HEK293 (cell line): ENCODE measurements around the gene TXNRD2.

ENCODE experiments used
- CTCF ChIA-PET: fragments of 350-600 bp; formaldehyde crosslinking; extraction: SDS; loops from one replicate; lab custom pipeline; 2021; ENCODE audit warnings: antibody characterized with exemption; lab: Yijun Ruan, JAX
- POLR2A ChIA-PET: fragments of 300-600 bp; formaldehyde crosslinking; extraction: SDS; loops from one replicate; lab custom pipeline; 2020; ENCODE audit warnings: antibody characterized with exemption, inconsistent platforms; lab: Yijun Ruan, JAX
- H3K27ac ChIP-seq: fragments of 200-500 bp; sonication (Bioruptor generic); 2 replicates; pipeline ENCODE4 v1.5.1; 2014; ENCODE audit warnings: low read depth, low read length, control low read depth, inconsistent platforms; ENCODE audit errors: extremely low read depth
- H3K36me3 ChIP-seq, 2 experiments: fragments of 200-500 bp in 1 of 2; sonication (Bioruptor generic) in 1 of 2; 1 replicate in 1 of 2; 2 replicates in 1 of 2; pipeline ENCODE4 v1.5.1; 2014 to 2017; ENCODE audit warnings: inconsistent platforms in 2 of 2, low read length in 2 of 2; ENCODE audit not compliant: control insufficient read depth in 2 of 2, insufficient read depth in 1 of 2
- H3K4me1 ChIP-seq: fragments of 200-500 bp; sonication (Bioruptor generic); 2 replicates; pipeline ENCODE4 v1.5.1; 2014; ENCODE audit warnings: mild to moderate bottlenecking, low read length, inconsistent platforms; ENCODE audit not compliant: control insufficient read depth, insufficient read depth
- H3K4me3 ChIP-seq: 2 replicates; pipeline ENCODE4 v1.5.1; 2011; ENCODE audit warnings: low read depth, mild to moderate bottlenecking, control low read depth, low read length, moderate library complexity
- H3K9me3 ChIP-seq: fragments of 200-500 bp; sonication (Bioruptor generic); 2 replicates; pipeline ENCODE4 v1.5.1; 2014; ENCODE audit warnings: low read depth, low read length, inconsistent platforms; ENCODE audit not compliant: control insufficient read depth, insufficient read depth
- GLIS2 ChIP-seq: fragments of 450-650 bp; formaldehyde crosslinking; IDR thresholded peaks from 2 replicates; pipeline ENCODE4 v1.5.1; 2016; ENCODE audit warnings: missing biosample characterization, missing genetic modification characterization
- HOXA7 ChIP-seq: sonication (generic); formaldehyde crosslinking; IDR thresholded peaks from 2 replicates; pipeline ENCODE4 v1.8.1; 2022; ENCODE audit warnings: missing genetic modification reagents, borderline replicate concordance
- IKZF3 ChIP-seq: fragments of 450-650 bp; IDR thresholded peaks from 2 replicates; pipeline ENCODE4 v1.5.0; 2018; ENCODE audit warnings: missing biosample characterization, mild to moderate bottlenecking, missing genetic modification characterization, moderate library complexity
- OSR2 ChIP-seq: fragments of 450-650 bp; formaldehyde crosslinking; IDR thresholded peaks from 2 replicates; pipeline ENCODE4 v1.5.1; 2016; ENCODE audit warnings: missing biosample characterization, missing genetic modification characterization
- RBAK ChIP-seq: fragments of 450-650 bp; formaldehyde crosslinking; IDR thresholded peaks from 2 replicates; pipeline ENCODE4 v1.5.1; 2016; ENCODE audit warnings: missing biosample characterization, missing genetic modification characterization
- SCRT2 ChIP-seq: fragments of 450-650 bp; formaldehyde crosslinking; IDR thresholded peaks from 2 replicates; pipeline ENCODE4 v1.5.1; 2016; ENCODE audit warnings: missing biosample characterization, missing genetic modification characterization
- ZFP37 ChIP-seq: fragments of 450-650 bp; formaldehyde crosslinking; IDR thresholded peaks from 2 replicates; pipeline ENCODE4 v1.5.1; 2016; ENCODE audit warnings: missing biosample characterization, missing genetic modification characterization
- ZNF133 ChIP-seq: fragments of 450-650 bp; formaldehyde crosslinking; IDR thresholded peaks from 2 replicates; pipeline ENCODE4 v1.5.1; 2016; ENCODE audit warnings: missing biosample characterization, missing genetic modification characterization
- ZNF184 ChIP-seq: fragments of 450-650 bp; IDR thresholded peaks from 2 replicates; pipeline ENCODE4 v1.5.1; 2018; ENCODE audit warnings: missing biosample characterization, mild to moderate bottlenecking, missing genetic modification characterization
- ZNF239 ChIP-seq: fragments of 450-650 bp; formaldehyde crosslinking; IDR thresholded peaks from 2 replicates; pipeline ENCODE4 v1.5.1; 2016; ENCODE audit warnings: missing biosample characterization, missing genetic modification characterization
- ZNF529 ChIP-seq: fragments of 450-650 bp; formaldehyde crosslinking; IDR thresholded peaks from 2 replicates; pipeline ENCODE4 v1.5.1; 2017; ENCODE audit warnings: missing genetic modification characterization, missing biosample characterization; ENCODE audit not compliant: insufficient replicate concordance
- ZNF558 ChIP-seq: fragments of 450-650 bp; formaldehyde crosslinking; IDR thresholded peaks from 2 replicates; pipeline ENCODE4 v1.5.1; 2016; ENCODE audit warnings: missing biosample characterization, missing genetic modification characterization
- ZNF624 ChIP-seq: fragments of 450-650 bp; formaldehyde crosslinking; IDR thresholded peaks from 2 replicates; pipeline ENCODE4 v1.5.1; 2017; ENCODE audit warnings: missing biosample characterization, missing genetic modification characterization
- ZNF629 ChIP-seq: fragments of 450-650 bp; formaldehyde crosslinking; IDR thresholded peaks from 2 replicates; pipeline ENCODE4 v1.5.1; 2017; ENCODE audit warnings: missing biosample characterization, missing genetic modification characterization
- ZNF701 ChIP-seq: fragments of 450-650 bp; formaldehyde crosslinking; IDR thresholded peaks from 2 replicates; pipeline ENCODE4 v1.5.1; 2016; ENCODE audit warnings: missing biosample characterization, missing genetic modification characterization
- ZNF785 ChIP-seq: fragments of 450-650 bp; formaldehyde crosslinking; IDR thresholded peaks from 2 replicates; pipeline ENCODE4 v1.5.1; 2016; ENCODE audit warnings: missing biosample characterization, missing genetic modification characterization
- TF ChIP-seq, protein P1 (sequence below): fragments of 450-650 bp; formaldehyde crosslinking; IDR thresholded peaks from 2 replicates; pipeline ENCODE4 v1.5.0; 2017; ENCODE audit warnings: missing biosample characterization, missing genetic modification characterization, borderline replicate concordance

Gene TXNRD2

DNA sequence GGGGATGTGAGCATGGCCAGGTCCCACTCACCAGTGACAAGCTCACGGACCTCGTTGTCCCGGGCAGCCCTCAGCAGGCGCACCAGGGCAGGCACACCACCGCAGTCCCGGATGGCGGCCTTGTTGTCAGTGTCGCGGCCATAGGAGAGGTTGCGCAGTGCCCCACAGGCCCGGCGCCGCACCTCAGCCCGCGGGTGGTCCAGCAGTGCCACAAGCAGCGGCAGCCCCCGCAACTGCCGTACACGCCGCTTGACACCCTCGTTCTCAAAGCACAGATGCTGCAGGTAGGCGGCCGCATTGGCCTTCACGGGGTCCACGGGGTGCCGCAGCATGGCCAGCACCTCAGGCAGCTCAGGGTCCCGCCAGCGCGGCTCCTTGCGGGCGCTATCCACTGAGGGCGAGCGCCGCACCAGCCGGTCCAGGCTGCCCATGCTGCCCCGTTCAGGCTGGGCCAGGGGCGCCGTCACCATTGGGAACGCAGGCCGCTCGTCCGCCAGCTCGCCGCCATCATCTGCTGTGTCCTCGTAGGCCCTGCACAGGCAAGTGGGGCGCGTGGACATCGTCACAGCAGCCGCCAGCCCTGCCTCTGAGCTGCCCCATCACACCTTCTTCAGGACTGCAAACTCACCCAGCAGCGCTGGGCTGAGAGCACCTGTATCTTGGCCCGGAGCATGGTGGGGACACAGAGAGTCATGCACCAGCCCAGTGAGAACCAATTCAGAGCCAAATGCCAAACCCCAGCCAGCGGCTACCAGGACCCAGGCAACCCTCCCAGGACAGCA, 38.3 kb upstream of the TXNRD2 start:
- Histone ChIP-seq H3K36me3 (peaks cover 0 to 51% of the 10 kb centered on the region in 2 experiments; a peak in 1 of 3 replicates), H3K27ac (no peak overlapping the region), H3K4me3 (no peak overlapping the region), H3K4me1 (peaks cover 14% of the 10 kb centered on the region), H3K9me3 (no peaks in the 10 kb centered on the region)
- POLR2A ChIA-PET = no interaction called here
- TF ChIP-seq ZNF529 (tag by site-specific recombination) = no peak
- TF ChIP-seq RBAK (tag by site-specific recombination) = no peak
- no peak for TF ChIP-seq ZNF701
- no peak for TF ChIP-seq IKZF3 (tag by site-specific recombination)
- TF ChIP-seq ZNF558 = no peak
- CTCF ChIA-PET = no interaction called here

GRCh38 chr22:19978748-19979147, 37.1 kb upstream of the TXNRD2 start:
- no peaks in the 10 kb centered on the region for H3K9me3 ChIP-seq
- POLR2A ChIA-PET = interaction anchor here (0.5 to 1.5 kb wide), 2 partner anchors 16 to 101 kb away, joined by 3 to 4 read pairs; partner anchors contain the start of gene DGCR8

DNA sequence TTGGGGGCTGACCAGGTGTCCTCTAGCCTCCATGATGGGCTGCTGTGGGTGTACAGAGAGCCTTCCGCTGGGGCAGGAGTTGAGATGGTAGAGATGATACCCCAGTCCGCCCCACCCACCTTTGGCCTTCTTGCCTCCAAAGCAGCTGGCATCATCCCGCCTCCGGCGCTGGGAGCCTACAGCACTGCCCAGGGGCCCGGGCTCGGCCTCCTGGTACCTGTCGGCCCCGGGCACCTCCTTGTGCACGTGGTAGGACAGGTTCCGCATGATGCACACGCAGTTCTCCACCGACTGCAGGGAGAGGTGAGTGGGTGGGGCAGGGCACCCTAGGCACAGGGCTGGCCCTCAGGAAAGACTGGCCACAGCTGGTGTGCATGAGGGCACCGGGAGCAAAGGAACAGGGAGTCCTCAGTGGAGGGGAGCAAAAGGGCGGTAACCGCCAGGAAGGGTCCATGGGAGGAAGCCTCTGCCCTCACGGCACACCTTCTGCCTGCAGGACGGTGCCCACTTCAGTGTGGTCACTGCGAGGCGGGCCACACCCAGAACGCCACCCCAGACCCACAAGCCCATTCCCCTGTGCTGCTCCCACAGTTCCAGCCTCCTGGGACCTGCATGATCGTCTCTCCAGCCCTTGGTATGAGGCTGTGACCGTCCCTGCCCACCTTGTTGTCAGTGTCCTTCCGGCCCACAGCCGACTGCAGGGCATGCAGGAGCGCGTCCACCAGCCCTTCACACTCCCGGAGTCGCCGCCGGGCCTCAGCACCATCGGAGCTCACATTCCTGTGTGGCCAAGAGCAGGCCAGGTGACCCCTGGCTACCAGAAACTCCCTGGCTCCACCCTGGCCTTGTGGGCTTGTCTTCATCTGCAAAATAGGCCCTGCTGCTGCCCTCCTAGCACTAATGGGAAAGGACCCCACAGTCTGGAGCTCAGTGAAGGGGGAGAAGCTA, 36.0 kb upstream of the TXNRD2 start:
- CTCF ChIA-PET = interaction anchor here (0.7 to 0.8 kb wide), 2 partner anchors 36 to 255 kb away, joined by 3 to 4 read pairs; no protein-coding TSS in a partner anchor
- no peak for TF ChIP-seq ZNF629 (tag by site-specific recombination)
- TF ChIP-seq ZNF184 (tag by site-specific recombination) = no peak
- TF ChIP-seq ZNF133 = no peak
- TF ChIP-seq ZNF785 (tag by site-specific recombination) = no peak
- TF ChIP-seq HOXA7 (CRISPR knock-in tag) = no peak
- TF ChIP-seq SCRT2 (tag by site-specific recombination) = no peak
- no peak for TF ChIP-seq ZNF239 (tag by site-specific recombination)
- TF ChIP-seq ZFP37 = no peak
- TF ChIP-seq ZNF624 (tag by site-specific recombination) = no peak
- TF ChIP-seq, all 188 proteins: peak for 0
- no peaks in the 10 kb centered on the region for H3K9me3 ChIP-seq
- POLR2A ChIA-PET = interaction anchor here (1.3 to 1.5 kb wide), 2 partner anchors 9 to 102 kb away, joined by 4 to 5 read pairs; partner anchors contain the start of gene DGCR8
- no peak overlapping the region for H3K4me3 ChIP-seq
- H3K27ac ChIP-seq = no peak overlapping the region
- H3K36me3 ChIP-seq = peaks cover 0 to 69% of the 10 kb centered on the region in 2 experiments; a peak in 1 of 3 replicates
- no peaks in the 10 kb centered on the region for H3K4me1 ChIP-seq

More at GRCh38 chr22:19978748-19979147, 37.1 kb upstream of the TXNRD2 start:
- TF ChIP-seq GLIS2 (no peak), OSR2 (tag by site-specific recombination) (no peak)
- TF ChIP-seq, protein P1, sequence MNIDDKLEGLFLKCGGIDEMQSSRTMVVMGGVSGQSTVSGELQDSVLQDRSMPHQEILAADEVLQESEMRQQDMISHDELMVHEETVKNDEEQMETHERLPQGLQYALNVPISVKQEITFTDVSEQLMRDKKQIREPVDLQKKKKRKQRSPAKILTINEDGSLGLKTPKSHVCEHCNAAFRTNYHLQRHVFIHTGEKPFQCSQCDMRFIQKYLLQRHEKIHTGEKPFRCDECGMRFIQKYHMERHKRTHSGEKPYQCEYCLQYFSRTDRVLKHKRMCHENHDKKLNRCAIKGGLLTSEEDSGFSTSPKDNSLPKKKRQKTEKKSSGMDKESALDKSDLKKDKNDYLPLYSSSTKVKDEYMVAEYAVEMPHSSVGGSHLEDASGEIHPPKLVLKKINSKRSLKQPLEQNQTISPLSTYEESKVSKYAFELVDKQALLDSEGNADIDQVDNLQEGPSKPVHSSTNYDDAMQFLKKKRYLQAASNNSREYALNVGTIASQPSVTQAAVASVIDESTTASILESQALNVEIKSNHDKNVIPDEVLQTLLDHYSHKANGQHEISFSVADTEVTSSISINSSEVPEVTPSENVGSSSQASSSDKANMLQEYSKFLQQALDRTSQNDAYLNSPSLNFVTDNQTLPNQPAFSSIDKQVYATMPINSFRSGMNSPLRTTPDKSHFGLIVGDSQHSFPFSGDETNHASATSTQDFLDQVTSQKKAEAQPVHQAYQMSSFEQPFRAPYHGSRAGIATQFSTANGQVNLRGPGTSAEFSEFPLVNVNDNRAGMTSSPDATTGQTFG (tag by site-specific recombination) = no peak
- CTCF ChIA-PET = interaction anchor here (0.8 kb wide), 1 partner anchor 34 kb away, joined by 4 read pairs; no protein-coding TSS in a partner anchor
- Histone ChIP-seq H3K4me3 (no peak overlapping the region), H3K36me3 (peaks cover 0 to 58% of the 10 kb centered on the region in 2 experiments; a peak in 1 of 3 replicates), H3K4me1 (peaks cover 4% of the 10 kb centered on the region), H3K27ac (no peak overlapping the region)
